Sigmoid colon (tissue), 7 donors: ENCODE data around the gene SLC16A7. TPM values are rescaled to one million over a fixed set of nuclear protein-coding genes. Genes with fewer than 3 reads are reported as not detected.

Source experiments
- DNase-seq: peaks from one replicate; pipeline ENCODE4 v3.0.0-alpha.2; 2019
- H3K27ac ChIP-seq, 4 donors: fragments of 200-600 bp; sonication (generic); one replicate each; pipeline ENCODE4 v1.5.1; 2016 to 2019; ENCODE audit warnings: mild to moderate bottlenecking in 1 of 4
- H3K27me3 ChIP-seq, 3 donors: fragments of 200-600 bp; sonication (generic); one replicate each; pipeline ENCODE4 v1.5.1; 2019; ENCODE audit warnings: mild to moderate bottlenecking in 1 of 3
- H3K36me3 ChIP-seq, 4 donors: fragments of 200-600 bp; sonication (generic); one replicate each; pipeline ENCODE4 v1.5.1; 2016 to 2019
- H3K4me1 ChIP-seq, 4 donors: fragments of 200-600 bp; sonication (generic); one replicate each; pipeline ENCODE4 v1.5.1; 2017 to 2019
- H3K4me3 ChIP-seq, 4 donors: fragments of 200-600 bp; sonication (generic); one replicate each; pipeline ENCODE4 v1.5.1; 2017 to 2019; ENCODE audit warnings: mild to moderate bottlenecking in 2 of 4, moderate library complexity in 1 of 4
- H3K9me3 ChIP-seq, 4 donors: fragments of 200-600 bp in 3 of 4; sonication (generic) in 3 of 4; one replicate each; pipeline versions ENCODE4 v1.5.1 to v1.6.1; 2013 to 2019
- CTCF ChIP-seq, 4 experiments: fragments of 450-650 bp in 3 of 4; fragments of 200-600 bp in 1 of 4; IDR thresholded peaks; one replicate each; pipeline ENCODE4 v1.5.1; 2016 to 2019; ENCODE audit warnings: antibody characterized with exemption in 4 of 4, mild to moderate bottlenecking in 3 of 4, moderate library complexity in 2 of 4
- EP300 ChIP-seq, 4 donors: sonication (generic); formaldehyde crosslinking; IDR thresholded peaks; one replicate each; pipeline ENCODE4 v1.6.1; 2017; ENCODE audit warnings: antibody characterized with exemption in 4 of 4
- POLR2A ChIP-seq, 2 donors: fragments of 450-650 bp; IDR thresholded peaks; one replicate each; pipeline ENCODE4 v1.6.1; 2016; ENCODE audit warnings: antibody characterized with exemption in 2 of 2, mild to moderate bottlenecking in 2 of 2, moderate library complexity in 2 of 2
- POLR2AphosphoS5 ChIP-seq, 4 donors: sonication (generic); formaldehyde crosslinking; IDR thresholded peaks; one replicate each; pipeline ENCODE4 v1.6.1; 2017; ENCODE audit warnings: antibody characterized with exemption in 4 of 4
- WGBS, 2 donors: extraction: QIAGEN DNeasy Blood & Tissue Kit; methylation state at CpG; one replicate each; pipeline ENCODE4 v1.1.7; 2013; 5-methylcytosine and 5-hydroxymethylcytosine counted together
- intact Hi-C: fragments of 100-400 bp; cut with DNase I; formaldehyde crosslinking; loops from one replicate; pipeline ENCODE4 v1.15.1; 2023
- polyA plus RNA-seq, 3 donors: library from polyadenylated mRNA; stranded (reverse); fragments of 200-250 nt; gene quantifications; one replicate each; pipeline ENCODE4 v1.2.3, GENCODE V29; 2013
- total RNA-seq, 4 donors: library from RNA; depleted of rRNA; stranded (reverse); fragments of >200 nt; gene quantifications; one replicate each; pipeline ENCODE4 v1.1.0, GENCODE V29; 2016
- donor health status: healthy with polysubstance abuse.
- donor health status: Bipolar disorder and iron deficiency.
- donor health status: healthy.

SLC16A7 gene
- total and polyA plus RNA-seq, 7 donors, result 0.46 to 38.8 (median 27.1) TPM

- TF ChIP-seq POLR2AphosphoS5 (IDR thresholded peaks at IDR 0.05) (no peak), EP300 (IDR thresholded peaks at IDR 0.05) (no peak), CTCF (IDR thresholded peaks at IDR 0.05) (no peak), POLR2A (IDR thresholded peaks at IDR 0.05) (no peak)
- intact Hi-C loops, result no loop called here
- no peak overlapping the region for H3K4me3 ChIP-seq
- H3K36me3 ChIP-seq, result no peaks in the 10 kb centered on the region
- no peak overlapping the region for H3K27ac ChIP-seq
- 78 to 86% methylated on average over 5 of the region's 5 CpGs for WGBS, 2 donors
- no peaks in the 10 kb centered on the region for H3K9me3 ChIP-seq
- no peak for DNase-seq
- H3K27me3 ChIP-seq, result no peaks in the 10 kb centered on the region
- H3K4me1 ChIP-seq, result peaks cover 0 to 9% (median 0%) of the 10 kb centered on the region in 4 donors
These were observed 41.3 kb downstream of the SLC16A7 start for GRCh38 chr12:59636945-59637691.

- TF ChIP-seq POLR2A (IDR thresholded peaks at IDR 0.05), result no peak
- no peak for TF ChIP-seq POLR2AphosphoS5 (IDR thresholded peaks at IDR 0.05)
- TF ChIP-seq EP300 (IDR thresholded peaks at IDR 0.05), result no peak
- no peak for TF ChIP-seq CTCF (IDR thresholded peaks at IDR 0.05)
- no peaks in the 10 kb centered on the region for H3K9me3 ChIP-seq
- peaks cover 0 to 5% (median 0%) of the 10 kb centered on the region in 4 donors for H3K4me1 ChIP-seq
- intact Hi-C loops, result no loop called here
- no peaks in the 10 kb centered on the region for H3K36me3 ChIP-seq
- H3K27me3 ChIP-seq, result no peaks in the 10 kb centered on the region
- no peak for DNase-seq
- no peak overlapping the region for H3K27ac ChIP-seq
- H3K4me3 ChIP-seq, result no peak overlapping the region
These were observed 41.9 kb downstream of the SLC16A7 start for GRCh38 chr12:59637692-59638070.

- Histone ChIP-seq H3K27me3 (no peaks in the 10 kb centered on the region), H3K36me3 (no peaks in the 10 kb centered on the region), H3K4me3 (no peak overlapping the region), H3K27ac (no peak overlapping the region), H3K9me3 (peaks cover 0 to 6% (median 0%) of the 10 kb centered on the region in 4 donors), H3K4me1 (no peaks in the 10 kb centered on the region)
- WGBS, 2 donors, result 45 to 57% methylated on average over 3 of the region's 3 CpGs
- intact Hi-C loops, result no loop called here
- no peak for TF ChIP-seq EP300 (IDR thresholded peaks at IDR 0.05)
- no peak for TF ChIP-seq POLR2AphosphoS5 (IDR thresholded peaks at IDR 0.05)
- TF ChIP-seq CTCF (IDR thresholded peaks at IDR 0.05), result no peak
- no peak for TF ChIP-seq POLR2A (IDR thresholded peaks at IDR 0.05)
- DNase-seq, result no peak
These were observed 47.7 kb downstream of the SLC16A7 start for GRCh38 chr12:59643550-59643949.

- WGBS, 2 donors, result 92 to 93% methylated on average over 1 of the region's 1 CpG
These were observed 49.4 kb downstream of the SLC16A7 start for GRCh38 chr12:59645242-59645641.

More at GRCh38 chr12:59645242-59645641, 49.4 kb downstream of the SLC16A7 start:
- no peak for DNase-seq
- intact Hi-C loops, result no loop called here
- no peak for TF ChIP-seq POLR2A (IDR thresholded peaks at IDR 0.05)
- TF ChIP-seq CTCF (IDR thresholded peaks at IDR 0.05), result no peak
- no peak for TF ChIP-seq POLR2AphosphoS5 (IDR thresholded peaks at IDR 0.05)
- TF ChIP-seq EP300 (IDR thresholded peaks at IDR 0.05), result no peak
- no peaks in the 10 kb centered on the region for H3K27me3 ChIP-seq
- H3K36me3 ChIP-seq, result no peaks in the 10 kb centered on the region
- H3K4me3 ChIP-seq, result no peak overlapping the region
- H3K4me1 ChIP-seq, result no peaks in the 10 kb centered on the region
- H3K27ac ChIP-seq, result no peak overlapping the region
- H3K9me3 ChIP-seq, result peaks cover 0 to 6% (median 0%) of the 10 kb centered on the region in 4 donors
